Activated naive CD4-positive, alpha-beta T cell (primary cell): Measurements from ENCODE around the gene ASTN2.

Experiments used
- DNase-seq, 4 experiments: peaks; one replicate each; lab custom pipeline; 2025; lab: John Stamatoyannopoulos, UW

Gene ASTN2

DNA sequence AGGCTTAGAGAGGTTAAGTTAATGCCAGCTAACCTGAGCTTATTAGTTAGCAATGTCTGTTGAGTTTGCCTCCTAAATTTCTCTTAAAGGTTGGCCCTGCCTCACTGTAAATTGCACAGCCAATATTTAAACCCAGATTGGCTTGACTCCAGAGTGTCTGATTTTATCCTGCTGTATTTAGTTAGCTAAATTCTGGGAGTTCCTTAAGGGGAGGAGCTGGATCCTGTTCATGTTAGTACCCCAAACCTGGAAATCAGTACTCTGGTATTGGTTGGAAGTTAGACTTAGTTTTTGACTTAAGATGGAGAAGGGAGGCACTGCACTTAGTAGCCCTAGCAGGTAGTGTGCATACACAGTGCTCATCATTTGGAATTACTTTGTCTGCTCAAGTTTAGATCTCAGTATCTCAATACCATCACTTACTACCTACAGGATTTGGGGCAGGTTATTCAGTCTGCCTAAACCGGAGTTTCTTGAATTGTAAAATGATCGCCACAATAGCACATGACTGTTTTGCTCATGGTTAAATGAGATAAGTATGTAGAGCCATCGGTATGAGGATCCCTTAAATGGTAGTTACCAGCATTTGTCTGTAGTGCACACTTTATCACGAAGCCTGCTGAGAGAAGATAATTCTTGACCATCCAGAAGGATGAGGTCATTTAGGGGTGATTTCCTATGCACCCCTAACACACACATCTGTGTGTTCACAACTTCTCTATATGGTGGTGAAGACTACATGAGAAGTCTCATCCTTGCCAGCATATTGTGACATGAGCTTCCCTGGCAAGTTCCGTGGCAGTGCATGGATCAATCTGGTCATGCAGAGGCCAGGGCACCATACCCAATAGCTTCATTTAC lies 992.5 kb downstream of the ASTN2 start:
- DNase-seq: no peak

DNA sequence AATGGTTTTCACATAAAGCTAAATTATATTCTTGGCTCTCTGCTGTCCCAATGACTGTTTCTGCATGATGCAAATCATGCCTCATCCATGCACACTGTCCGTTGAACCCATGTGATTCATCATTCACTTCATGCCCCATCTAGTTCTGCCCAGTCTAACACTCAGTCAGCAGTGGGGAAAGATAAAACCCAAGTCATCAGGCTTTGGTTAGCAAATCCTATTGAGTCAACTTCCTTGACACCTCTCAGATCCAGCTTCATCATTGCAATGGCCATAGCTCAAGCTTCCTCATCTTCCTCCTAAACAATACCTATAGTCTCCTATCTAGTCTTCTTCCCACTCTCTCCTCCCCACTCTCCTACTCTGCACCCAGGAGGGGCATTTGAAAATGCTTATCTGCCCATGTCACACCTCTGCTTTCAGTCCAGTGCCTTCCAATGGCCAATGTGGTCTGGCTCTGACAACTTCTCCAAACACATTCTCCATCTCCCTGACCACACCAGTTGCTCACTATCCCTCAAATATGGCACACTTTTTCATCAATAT lies 993.8 kb downstream of the ASTN2 start:
- no peak for DNase-seq

DNA sequence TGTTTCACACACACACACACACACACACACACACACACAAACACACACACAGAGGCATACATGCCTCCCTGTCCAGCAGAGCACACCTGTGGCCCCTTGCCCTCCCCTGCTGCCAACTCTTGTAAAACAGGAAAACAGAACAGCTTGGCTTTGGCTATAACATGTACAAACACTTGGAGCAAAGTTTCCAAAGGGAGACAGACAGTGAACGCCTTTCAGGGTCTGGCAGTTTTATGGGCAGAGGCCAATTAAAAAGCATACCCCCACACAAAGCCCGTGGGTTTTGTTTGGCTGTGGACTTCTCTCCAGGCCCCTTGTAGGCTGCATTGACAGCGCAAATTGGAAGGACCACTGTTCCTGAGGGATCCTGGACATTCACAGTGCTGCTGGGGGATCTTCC lies 995.7 kb downstream of the ASTN2 start:
- no peak for DNase-seq

DNA sequence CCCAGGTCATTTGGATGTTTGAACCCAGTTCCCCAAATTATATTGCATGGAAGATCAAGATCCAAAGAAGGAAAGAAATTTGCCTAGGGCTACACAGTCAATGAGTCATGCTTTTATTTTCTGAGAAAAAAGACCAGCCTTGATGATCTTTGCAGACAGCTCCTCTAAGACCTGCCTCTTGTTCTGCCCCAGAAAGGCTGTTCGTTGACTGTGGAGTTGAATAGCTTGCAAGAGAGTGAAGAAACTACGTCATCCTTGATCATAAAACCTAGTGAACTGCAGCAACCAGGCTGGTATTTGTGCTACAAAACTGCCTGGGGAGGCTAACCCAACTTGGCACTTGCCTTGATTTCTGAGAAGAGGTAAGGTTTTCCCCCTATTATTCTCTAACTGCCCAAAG lies 997.4 kb downstream of the ASTN2 start:
- DNase-seq: no peak

DNA sequence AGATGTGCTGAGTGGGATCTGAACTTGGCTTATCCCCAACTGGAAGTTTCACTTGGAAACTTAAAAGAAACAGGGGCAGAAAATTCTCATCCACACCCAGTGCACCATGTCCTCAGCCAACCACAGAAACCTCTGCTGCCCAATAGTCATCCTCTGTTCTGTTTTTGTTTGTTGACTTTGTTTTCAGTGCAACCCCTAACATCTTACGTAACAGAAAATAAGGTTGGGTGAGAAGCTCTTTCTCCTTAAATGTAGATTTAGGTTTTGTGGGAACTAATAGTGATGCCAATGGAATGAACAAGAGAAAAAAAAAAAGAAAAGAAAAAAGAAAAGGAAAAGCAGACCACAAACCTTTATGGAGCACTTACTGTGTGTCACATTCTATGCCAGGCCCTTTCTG lies 998.4 kb downstream of the ASTN2 start:
- DNase-seq: no peak

DNA sequence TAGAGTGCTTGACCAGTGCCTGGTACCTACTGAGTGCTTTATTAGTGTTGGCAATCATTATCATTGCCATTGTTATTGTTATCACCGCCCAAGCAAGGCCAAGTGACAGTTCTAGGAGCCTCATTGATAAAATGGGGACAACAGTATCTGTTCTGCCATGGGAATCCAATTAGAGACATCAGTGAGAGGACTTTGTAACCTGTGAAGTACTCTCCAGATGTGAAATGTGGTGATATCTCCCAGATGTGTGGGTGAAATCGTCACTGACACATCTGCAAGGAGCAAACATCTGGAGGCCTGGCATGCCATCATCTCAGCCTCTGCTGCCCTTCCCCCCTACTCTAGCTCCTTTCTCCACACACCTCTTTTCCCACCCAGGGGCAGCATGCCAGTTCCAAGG lies 1000.5 kb downstream of the ASTN2 start:
- no peak for DNase-seq

DNA sequence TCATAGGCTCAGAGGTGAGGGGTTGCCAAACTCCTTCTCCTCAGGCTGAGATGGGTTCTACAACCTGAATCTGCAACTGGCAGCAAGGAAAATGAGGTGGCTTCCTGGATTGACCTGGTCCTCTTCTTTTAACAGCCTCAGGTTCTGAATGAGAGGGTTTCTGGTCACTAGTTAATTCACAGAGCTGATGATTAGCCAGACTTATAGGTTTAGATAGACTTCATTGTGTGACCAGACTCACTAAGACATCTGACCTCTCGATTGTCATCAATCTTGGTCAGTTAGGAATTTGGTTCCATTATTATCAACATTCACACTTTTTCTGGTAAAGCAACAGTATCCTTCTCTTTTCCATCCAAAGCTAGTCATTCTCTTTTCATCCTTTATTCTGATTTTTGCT lies 1003.4 kb downstream of the ASTN2 start:
- DNase-seq: no peak

DNA sequence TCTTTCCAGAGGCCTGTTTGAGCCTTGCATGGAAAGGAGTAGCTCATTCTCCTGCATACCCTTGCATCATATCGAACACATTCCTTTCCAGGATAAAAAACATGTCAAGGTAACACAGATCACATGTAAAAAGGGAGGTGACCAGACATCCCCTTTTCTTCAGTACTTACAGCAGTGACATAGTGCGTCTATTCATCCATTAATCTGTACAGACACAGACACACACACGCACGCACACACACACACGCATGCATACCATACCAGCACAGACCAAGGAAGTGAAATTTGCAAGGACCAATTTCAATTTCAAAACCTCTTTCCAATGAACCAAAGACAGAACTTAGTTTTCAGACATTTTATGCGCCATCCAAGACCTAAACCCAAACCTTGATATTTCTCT lies 1005.2 kb downstream of the ASTN2 start:
- no peak for DNase-seq

DNA sequence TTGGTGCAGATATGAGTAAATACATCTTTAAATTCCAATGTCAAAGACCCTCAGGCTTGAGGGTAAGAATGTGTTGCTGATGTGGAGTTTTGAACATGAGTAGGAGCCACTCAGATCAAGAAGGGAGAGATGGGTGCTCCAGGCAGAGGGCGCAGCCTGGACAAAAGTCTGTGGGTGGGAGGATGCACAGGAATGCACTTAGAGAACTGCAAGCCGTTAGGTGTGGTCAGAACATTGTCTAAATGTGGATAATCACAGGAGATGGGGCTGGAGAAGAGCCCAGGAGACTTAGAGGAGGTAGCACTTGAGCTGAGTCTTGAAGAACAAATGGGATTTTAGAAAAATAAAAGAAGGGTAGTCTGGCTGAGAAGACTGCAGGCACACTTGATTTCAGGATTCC lies 1005.7 kb downstream of the ASTN2 start:
- no peak for DNase-seq

DNA sequence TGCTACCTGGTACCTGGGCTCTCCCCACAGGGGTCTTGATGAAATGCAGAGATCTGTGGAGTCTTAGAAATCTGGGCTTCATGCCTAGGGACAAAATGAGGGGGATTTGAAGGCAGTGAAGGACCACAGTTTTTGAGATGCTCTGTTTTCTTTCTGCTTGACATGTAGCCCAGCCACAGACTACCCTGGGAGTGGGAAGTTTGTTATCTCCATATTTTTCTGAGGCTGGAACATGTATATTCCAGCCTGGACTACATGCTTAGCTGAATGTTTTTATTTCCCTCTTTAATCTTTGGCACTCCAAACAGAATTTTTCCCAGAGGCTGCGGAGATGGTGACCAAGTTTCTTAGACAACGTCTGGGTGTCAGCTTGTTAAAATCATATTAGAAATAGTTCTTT lies 1008.4 kb downstream of the ASTN2 start:
- no peak for DNase-seq

DNA sequence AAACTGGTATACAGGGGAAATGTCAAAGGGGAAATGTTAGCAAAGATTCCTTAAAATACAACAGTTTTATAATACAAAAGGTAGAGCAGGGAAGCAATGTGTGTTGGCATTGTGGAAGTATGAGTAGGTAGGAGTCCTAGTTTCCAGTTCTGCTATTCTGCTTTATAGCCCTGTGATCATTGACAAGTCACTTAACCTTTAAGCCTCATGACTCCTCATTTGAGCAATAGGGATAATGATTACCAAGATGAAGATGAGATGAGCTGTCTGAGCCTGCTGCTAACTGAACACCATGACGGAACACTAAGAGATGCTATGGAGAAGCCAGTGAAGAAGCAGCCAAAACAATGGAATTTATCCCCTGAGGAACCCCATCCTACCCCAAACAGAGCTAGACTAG lies 1009.5 kb downstream of the ASTN2 start:
- DNase-seq: no peak

DNA sequence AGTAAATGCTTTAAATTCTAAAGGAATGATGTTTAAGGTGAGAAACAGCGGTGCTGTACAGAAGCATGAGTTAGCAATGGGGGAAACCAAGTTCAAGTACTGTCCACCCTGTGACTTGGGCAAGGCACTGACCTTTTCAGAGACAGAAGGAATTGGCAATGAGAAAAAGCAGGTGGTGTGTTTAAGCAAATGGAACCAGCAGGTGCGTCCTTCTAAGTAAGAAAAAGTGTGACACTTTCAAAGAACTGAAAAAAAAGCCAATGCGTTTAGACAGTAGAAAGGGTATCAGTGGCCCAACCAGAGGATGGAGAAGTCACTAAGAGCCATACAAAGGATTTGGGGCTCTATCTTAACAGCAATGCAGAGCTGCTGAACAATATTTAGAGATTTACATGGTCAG lies 1010.6 kb downstream of the ASTN2 start:
- no peak for DNase-seq

DNA sequence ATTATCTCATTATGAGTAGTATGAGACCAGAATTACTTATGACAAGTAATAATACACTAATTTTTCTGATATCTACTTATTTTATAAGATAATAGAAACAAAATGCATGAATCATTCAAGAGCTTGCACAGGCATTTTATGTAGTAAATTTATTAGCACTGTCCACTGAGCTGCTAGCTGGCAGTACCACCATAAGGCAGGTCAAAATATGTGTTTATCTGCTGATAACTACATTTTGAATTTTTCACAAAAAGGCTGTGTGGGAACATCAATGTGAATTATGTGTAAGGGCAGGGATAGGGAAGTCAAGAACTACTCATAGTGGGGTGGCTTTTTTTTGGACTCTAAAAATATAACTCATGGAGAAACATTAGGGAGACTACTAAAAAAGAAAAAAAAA lies 1011.7 kb downstream of the ASTN2 start:
- no peak for DNase-seq

DNA sequence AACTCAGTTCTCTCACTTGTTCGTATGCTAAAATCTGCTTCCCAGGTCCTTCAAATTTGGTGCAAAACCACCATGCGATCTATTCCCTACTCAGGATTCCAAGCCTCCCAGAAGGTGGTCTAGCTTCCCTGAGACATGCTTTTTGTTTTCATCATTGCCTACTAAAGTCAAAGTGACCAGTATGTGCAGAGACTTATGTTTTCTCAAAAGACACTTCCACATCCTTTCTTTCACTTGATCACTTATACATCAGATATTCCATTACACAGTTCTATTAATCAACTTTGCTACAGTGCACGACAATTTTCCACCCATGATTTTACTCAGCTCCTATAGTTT lies 1019.2 kb downstream of the ASTN2 start:
- DNase-seq: no peak

DNA sequence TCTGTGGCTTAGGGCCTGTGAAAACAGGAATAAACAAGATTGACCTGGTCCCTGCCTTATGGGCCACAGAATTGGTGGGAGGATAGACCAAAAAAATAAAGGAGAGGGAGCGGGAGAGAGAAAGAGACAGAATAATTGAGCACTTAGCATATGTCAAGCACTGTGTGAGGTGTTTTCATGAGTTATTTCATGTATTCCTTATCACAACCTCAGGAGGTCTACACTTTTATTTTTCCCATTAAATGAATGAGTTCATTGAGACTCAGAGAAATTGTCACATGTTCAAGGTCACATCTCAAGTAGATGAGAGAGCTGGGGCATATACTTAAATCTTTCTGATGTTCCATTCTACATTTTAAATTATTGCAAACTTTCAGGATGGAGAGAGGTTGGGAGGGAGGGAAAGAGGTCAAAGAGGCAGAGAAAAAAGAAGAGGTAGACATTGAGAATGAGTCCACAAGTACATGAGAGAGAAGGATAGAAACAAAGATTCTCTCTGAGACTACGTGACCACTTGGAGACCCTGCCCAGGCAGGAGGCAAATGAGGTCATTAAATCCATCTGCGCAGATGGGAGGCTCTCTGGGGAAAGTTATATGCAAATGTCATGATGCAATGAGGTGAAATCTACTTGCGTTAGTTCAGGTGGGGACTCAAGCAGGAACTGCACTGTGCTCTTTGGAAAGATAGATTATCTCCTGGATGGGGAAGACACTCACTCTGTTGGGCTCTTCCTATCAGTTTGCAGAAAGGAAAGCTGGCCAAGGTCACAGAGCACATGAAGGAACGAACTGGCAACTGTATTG lies 1019.8 kb downstream of the ASTN2 start:
- DNase-seq: no peak

DNA sequence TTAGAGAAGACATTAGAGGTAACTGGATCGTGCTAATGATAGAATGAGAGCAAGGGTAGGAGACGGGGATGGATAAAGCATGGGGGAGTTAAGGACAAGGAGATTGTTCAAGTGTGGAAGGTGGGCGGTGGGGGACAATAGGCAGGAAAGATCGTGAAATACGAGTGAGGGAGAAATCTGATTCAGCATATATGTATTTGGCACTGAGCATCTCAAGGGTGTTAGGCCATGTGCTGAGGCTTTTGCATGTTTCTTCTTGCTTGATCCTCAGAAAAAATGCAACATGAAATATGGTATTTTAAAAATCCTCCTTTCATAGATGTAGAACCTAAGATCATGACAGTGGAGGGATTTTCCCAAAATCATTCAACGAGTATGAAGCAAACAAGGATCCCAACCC lies 1020.8 kb downstream of the ASTN2 start:
- DNase-seq: no peak

DNA sequence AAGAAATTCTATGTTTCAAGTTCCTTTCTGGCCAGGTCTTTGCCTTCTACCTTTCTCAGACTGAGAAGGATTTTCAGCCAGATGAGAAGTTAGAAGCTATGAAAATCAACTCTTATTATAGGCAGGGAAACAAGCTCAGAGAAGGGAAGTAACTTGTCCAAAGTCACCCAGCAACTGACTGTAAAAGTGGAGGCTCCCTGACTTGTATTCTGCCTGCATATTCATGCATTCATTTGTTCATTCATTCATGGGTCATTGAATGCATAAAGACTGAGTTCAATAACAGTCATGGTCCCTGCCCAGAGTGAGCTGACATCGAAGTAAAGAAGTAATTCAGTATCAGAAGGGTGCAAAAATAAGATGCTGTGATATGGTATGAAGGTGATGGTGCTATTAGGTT lies 1021.7 kb downstream of the ASTN2 start:
- no peak for DNase-seq

DNA sequence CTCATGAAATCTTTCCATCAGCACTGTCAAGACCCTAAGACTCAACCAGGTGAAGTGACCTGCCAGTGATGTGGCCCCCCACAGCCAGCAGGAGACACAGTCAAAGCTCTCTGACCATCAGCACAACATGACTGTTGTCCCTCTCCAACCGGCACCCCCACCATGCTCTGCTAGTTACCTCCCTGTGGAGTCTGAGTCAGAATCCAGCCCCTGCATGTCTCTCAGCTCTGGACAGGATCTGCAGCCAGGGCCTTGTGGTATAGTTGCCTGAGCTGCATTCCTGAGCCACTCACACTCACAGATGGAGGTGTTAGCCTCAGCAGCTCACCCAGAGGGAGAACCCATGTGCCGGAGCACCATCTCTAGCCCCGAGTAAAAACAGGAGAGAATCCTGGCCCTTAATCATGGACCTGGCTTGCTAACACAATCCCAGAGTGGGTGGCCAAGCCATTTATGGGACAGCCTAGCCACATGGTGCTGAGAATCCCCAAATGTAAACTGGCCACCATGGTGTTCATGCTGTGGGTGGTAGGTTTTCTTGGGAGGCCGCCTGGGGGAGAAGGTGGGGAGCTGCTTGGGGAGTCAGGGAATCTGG lies 1023.5 kb downstream of the ASTN2 start:
- no peak for DNase-seq

DNA sequence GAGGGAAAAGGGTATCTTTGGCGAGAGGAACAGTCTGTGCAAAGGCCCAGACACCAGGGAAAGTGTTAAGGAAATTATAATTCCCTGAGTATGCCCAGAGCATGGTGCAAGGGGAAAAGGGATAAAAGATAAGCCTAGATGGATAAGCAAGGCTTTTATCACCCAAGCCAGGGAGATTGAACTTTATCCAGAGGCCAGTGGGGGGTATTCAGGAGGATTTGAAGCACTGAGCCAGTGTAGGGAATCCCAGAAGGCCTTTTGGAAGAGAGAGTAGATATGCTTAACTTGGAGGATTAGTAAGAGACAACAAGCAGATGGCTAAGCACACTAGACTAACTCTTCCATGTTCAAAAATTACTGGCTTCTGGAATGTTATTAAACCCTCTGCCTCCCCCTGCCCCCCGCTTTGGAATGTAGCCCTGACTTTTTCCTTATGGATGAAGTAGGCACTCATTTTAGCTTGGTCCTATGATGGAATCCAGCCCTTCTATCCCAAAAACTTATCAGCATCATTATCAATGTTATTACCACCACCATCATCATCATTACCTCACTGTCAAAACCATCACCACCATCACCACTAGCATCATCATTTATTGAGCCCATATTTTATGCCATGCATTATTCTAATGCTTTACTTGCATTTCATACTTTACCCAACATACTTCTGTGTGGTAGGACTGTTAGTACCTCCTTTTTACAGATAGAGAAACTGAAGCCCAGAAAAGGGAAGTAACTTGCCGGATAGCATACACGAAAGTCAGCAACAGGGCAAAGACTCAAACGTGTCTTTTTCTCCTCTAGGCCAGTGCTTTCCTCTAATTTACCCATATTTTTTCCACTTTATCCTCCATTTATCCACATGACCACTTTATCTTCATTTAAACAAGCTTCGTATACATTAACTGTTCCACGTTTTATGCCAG lies 1024.3 kb downstream of the ASTN2 start:
- no peak for DNase-seq

DNA sequence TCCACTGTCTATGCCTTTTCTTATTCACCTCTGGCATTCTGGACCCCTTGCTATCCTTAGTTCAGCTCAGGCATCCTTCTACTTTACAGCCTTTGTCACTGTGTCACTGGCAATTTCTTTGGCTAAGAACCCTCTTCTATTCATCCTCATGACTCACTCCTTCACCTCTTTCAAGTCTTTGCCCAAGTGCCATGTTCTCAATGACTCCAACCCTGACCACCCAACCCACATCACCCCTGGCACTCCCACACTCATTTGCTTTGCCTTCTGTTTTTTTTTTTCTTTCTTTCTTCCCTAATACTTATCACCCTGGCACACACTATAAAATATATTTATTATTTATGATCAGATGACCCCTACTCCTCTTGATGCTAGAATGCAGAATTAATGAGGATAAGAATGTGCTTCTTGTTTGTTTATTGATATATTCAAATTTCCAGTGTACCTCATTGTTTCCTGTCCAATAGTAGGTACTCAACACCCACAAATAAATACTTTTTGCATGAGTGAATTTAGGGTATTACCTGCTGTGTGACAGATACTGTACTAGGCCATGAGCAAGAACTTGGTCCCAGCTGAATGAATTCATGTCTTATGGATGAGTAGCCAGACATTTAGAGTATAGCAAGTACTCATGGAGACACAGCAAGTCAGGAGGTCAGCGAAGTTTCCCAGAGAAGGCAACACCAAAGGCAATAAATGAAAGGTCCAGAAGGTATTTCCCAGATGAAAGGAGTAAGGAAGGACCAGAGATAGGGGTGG lies 1025.1 kb downstream of the ASTN2 start:
- DNase-seq: no peak
